Midbrain (tissue), 1 donor: Measurements from ENCODE around the gene SIDT1.
A peak's percentile ranks its signal among the peaks of the same experiment; 100 is the strongest.

Experiments used
- DNase-seq: peaks from one replicate; lab custom pipeline; 2025; lab: John Stamatoyannopoulos, UW

SIDT1 gene

GRCh38 chr3:113597596-113598354, 65.4 kb downstream of the SIDT1 start:
- DNase-seq: no peak

- DNase-seq: peak; percentile 45
Measured at GRCh38 chr3:113600418-113601182, 68.2 kb downstream of the SIDT1 start.

- DNase-seq: no peak
Measured at GRCh38 chr3:113601240-113601639, 68.9 kb downstream of the SIDT1 start.

GRCh38 chr3:113602256-113602655, 69.9 kb downstream of the SIDT1 start:
- no peak for DNase-seq

GRCh38 chr3:113602836-113603235, 70.5 kb downstream of the SIDT1 start:
- DNase-seq: no peak

- no peak for DNase-seq
Measured at GRCh38 chr3:113606539-113607218, 74.3 kb downstream of the SIDT1 start.

- DNase-seq: no peak
Measured at GRCh38 chr3:113607219-113607596, 74.9 kb downstream of the SIDT1 start.

GRCh38 chr3:113614402-113614801, 82.0 kb downstream of the SIDT1 start:
- no peak for DNase-seq

- no peak for DNase-seq
Measured at GRCh38 chr3:113615976-113616375, 83.6 kb downstream of the SIDT1 start.

- DNase-seq: no peak
Measured at GRCh38 chr3:113617726-113618125, 85.4 kb downstream of the SIDT1 start.

GRCh38 chr3:113620091-113620490, 87.7 kb downstream of the SIDT1 start:
- no peak for DNase-seq

GRCh38 chr3:113623324-113623723, 91.0 kb downstream of the SIDT1 start:
- DNase-seq: no peak

GRCh38 chr3:113623811-113624210, 91.5 kb downstream of the SIDT1 start:
- no peak for DNase-seq

GRCh38 chr3:113625834-113626233, 93.5 kb downstream of the SIDT1 start:
- no peak for DNase-seq

GRCh38 chr3:113626503-113627371, 94.4 kb downstream of the SIDT1 start:
- DNase-seq: peak; percentile 68

GRCh38 chr3:113628316-113628715, 96.0 kb downstream of the SIDT1 start:
- DNase-seq: no peak

- no peak for DNase-seq
Measured at GRCh38 chr3:113628788-113629187, 96.4 kb downstream of the SIDT1 start.

- no peak for DNase-seq
Measured at GRCh38 chr3:113629584-113630421, 97.4 kb downstream of the SIDT1 start.

GRCh38 chr3:113630956-113631542, 98.7 kb downstream of the SIDT1 start:
- DNase-seq: no peak

GRCh38 chr3:113631573-113631972, 99.2 kb downstream of the SIDT1 start:
- no peak for DNase-seq
